Stimulated activated CD4-positive, alpha-beta T cell treated with anti-CD3 and anti-CD28 coated beads, Interleukin-1b, Interleukin-23, amount 100 ng/mL, for 24 hours (primary cell): ENCODE data around the gene CREBBP.

ENCODE experiments used
- DNase-seq, 4 experiments: peaks; one replicate each; pipeline ENCODE4 v3.0.0-alpha.2; 2020; ENCODE audit warnings: low read depth in 4 of 4, low spot score in 1 of 4

Gene CREBBP

GRCh38 chr16:3856367-3857141 lies 24.0 kb downstream of the CREBBP start:
- no peak for DNase-seq

GRCh38 chr16:3854750-3855541 lies 25.6 kb downstream of the CREBBP start:
- DNase-seq = no peak

GRCh38 chr16:3850544-3850899 lies 30.0 kb downstream of the CREBBP start:
- DNase-seq = no peak

- DNase-seq = no peak
Measured at GRCh38 chr16:3849751-3850543, 30.6 kb downstream of the CREBBP start.

- no peak for DNase-seq
Measured at GRCh38 chr16:3846595-3847091, 33.9 kb downstream of the CREBBP start.

GRCh38 chr16:3846087-3846486 lies 34.4 kb downstream of the CREBBP start:
- DNase-seq = no peak

- no peak for DNase-seq
Measured at GRCh38 chr16:3842994-3843393, 37.5 kb downstream of the CREBBP start.

GRCh38 chr16:3841729-3842508 lies 38.6 kb downstream of the CREBBP start:
- DNase-seq = no peak

- DNase-seq = no peak
Measured at GRCh38 chr16:3839402-3840184, 40.9 kb downstream of the CREBBP start.

- DNase-seq = no peak
Measured at GRCh38 chr16:3838600-3839401, 41.7 kb downstream of the CREBBP start.

GRCh38 chr16:3837851-3838586 lies 42.5 kb downstream of the CREBBP start:
- no peak for DNase-seq

GRCh38 chr16:3836641-3837040 lies 43.9 kb downstream of the CREBBP start:
- no peak for DNase-seq

- no peak for DNase-seq
Measured at GRCh38 chr16:3835089-3835602, 45.4 kb downstream of the CREBBP start.

- no peak for DNase-seq
Measured at GRCh38 chr16:3832668-3833067, 47.8 kb downstream of the CREBBP start.

GRCh38 chr16:3830625-3831254 lies 49.8 kb downstream of the CREBBP start:
- no peak for DNase-seq

GRCh38 chr16:3829631-3830536 lies 50.6 kb downstream of the CREBBP start:
- DNase-seq = no peak

- no peak for DNase-seq
Measured at GRCh38 chr16:3825940-3826339, 54.6 kb downstream of the CREBBP start.
